Lower leg skin (tissue), 4 donors: Measurements from ENCODE around the gene TMEM121B. TPM values are rescaled to one million over a fixed set of nuclear protein-coding genes. Genes with fewer than 3 reads are reported as not detected.
A peak's percentile ranks its signal among the peaks of the same experiment; 100 is the strongest.

Source experiments
- DNase-seq, 2 donors: peaks; one replicate each; pipeline ENCODE4 v3.0.0-alpha.2; 2019; ENCODE audit warnings: low spot score in 2 of 2
- H3K4me3 ChIP-seq: fragments of 200-600 bp; sonication (generic); 2 replicates; pipeline ENCODE4 v1.5.1; 2017; ENCODE audit warnings: mild to moderate bottlenecking, low read depth; ENCODE audit not compliant: poor library complexity, severe bottlenecking
- POLR2A ChIP-seq, 2 donors: fragments of 450-650 bp; IDR thresholded peaks; one replicate each; pipeline ENCODE4 v1.6.1; 2016 to 2017; ENCODE audit warnings: antibody characterized with exemption in 2 of 2, mild to moderate bottlenecking in 1 of 2, moderate library complexity in 1 of 2
- WGBS, 2 donors: methylation state at CpG; one replicate each; pipeline ENCODE4 v1.1.5; 2018; 5-methylcytosine and 5-hydroxymethylcytosine counted together
- intact Hi-C: fragments of 100-400 bp; cut with DNase I; formaldehyde crosslinking; loops from one replicate; pipeline ENCODE4 v1.15.0; 2023; ENCODE audit warnings: low total_unique reads
- total RNA-seq, 4 donors: library from RNA; depleted of rRNA; stranded (reverse); fragments of >200 nt; gene quantifications; one replicate each; pipeline ENCODE4 v1.1.0, GENCODE V29; 2016
- TF ChIP-seq, protein P1 (sequence below), 3 donors: fragments of 450-650 bp; IDR thresholded peaks; one replicate each; pipeline ENCODE4 v1.5.1; 2016; ENCODE audit warnings: antibody characterized with exemption in 3 of 3, mild to moderate bottlenecking in 3 of 3, moderate library complexity in 2 of 3

TMEM121B gene
- total RNA-seq, 4 donors from 2014 or later, result 0.53 to 2.6 (median 1.0) TPM

GRCh38 chr22:17137170-17137569 lies 16.0 kb upstream of the TMEM121B start:
- intact Hi-C loops, result no loop called here
- TF ChIP-seq POLR2A (IDR thresholded peaks at IDR 0.05), result no peak
- TF ChIP-seq, protein P1, sequence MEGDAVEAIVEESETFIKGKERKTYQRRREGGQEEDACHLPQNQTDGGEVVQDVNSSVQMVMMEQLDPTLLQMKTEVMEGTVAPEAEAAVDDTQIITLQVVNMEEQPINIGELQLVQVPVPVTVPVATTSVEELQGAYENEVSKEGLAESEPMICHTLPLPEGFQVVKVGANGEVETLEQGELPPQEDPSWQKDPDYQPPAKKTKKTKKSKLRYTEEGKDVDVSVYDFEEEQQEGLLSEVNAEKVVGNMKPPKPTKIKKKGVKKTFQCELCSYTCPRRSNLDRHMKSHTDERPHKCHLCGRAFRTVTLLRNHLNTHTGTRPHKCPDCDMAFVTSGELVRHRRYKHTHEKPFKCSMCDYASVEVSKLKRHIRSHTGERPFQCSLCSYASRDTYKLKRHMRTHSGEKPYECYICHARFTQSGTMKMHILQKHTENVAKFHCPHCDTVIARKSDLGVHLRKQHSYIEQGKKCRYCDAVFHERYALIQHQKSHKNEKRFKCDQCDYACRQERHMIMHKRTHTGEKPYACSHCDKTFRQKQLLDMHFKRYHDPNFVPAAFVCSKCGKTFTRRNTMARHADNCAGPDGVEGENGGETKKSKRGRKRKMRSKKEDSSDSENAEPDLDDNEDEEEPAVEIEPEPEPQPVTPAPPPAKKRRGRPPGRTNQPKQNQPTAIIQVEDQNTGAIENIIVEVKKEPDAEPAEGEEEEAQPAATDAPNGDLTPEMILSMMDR (IDR thresholded peaks at IDR 0.05), result no peak
- WGBS, 2 donors, result 60 to 70% methylated on average over 4 of the region's 4 CpGs
- no peak overlapping the region for H3K4me3 ChIP-seq
- peak in 1 of 2 donors; percentile 49 for DNase-seq

- no peak for DNase-seq
- TF ChIP-seq, protein P1 (IDR thresholded peaks at IDR 0.05), result no peak
- TF ChIP-seq POLR2A (IDR thresholded peaks at IDR 0.05), result no peak
- intact Hi-C loops, result no loop called here
- WGBS, 2 donors, result 87 to 93% methylated on average over 15 of the region's 15 CpGs
- no peak overlapping the region for H3K4me3 ChIP-seq
Measured at GRCh38 chr22:17135153-17135760, 14.1 kb upstream of the TMEM121B start.

DNA sequence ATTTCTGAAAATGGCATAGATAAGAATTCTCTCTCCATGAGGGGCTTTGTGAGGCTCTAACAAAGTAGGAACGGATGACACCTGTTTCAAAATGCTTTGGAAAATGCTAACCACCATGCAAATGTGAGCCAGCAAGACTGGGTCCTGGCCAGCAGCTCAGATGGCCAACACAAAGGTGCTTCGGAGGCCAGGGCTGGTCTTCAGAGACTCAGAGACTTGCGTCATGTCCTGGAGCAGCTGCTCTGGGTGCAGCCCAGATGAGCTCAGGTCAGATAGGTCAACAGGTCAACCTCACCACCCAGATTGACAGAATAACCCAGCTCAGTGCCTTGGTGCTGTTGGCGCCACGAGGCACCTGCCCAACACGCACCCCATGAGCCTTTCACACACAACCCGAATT lies 12.0 kb upstream of the TMEM121B start:
- TF ChIP-seq, protein P1 (IDR thresholded peaks at IDR 0.05), result no peak
- no peak for TF ChIP-seq POLR2A (IDR thresholded peaks at IDR 0.05)
- intact Hi-C loops, result no loop called here
- WGBS, 2 donors, result 87 to 97% methylated on average over 7 of the region's 7 CpGs
- no peak for DNase-seq
- H3K4me3 ChIP-seq, result no peak overlapping the region

GRCh38 chr22:17132112-17132511 lies 11.0 kb upstream of the TMEM121B start:
- DNase-seq, result no peak
- TF ChIP-seq, protein P1 (IDR thresholded peaks at IDR 0.05), result no peak
- no peak for TF ChIP-seq POLR2A (IDR thresholded peaks at IDR 0.05)
- 16 to 28% methylated on average over 2 of the region's 2 CpGs for WGBS, 2 donors
- intact Hi-C loops, result no loop called here
- H3K4me3 ChIP-seq, result no peak overlapping the region

DNA sequence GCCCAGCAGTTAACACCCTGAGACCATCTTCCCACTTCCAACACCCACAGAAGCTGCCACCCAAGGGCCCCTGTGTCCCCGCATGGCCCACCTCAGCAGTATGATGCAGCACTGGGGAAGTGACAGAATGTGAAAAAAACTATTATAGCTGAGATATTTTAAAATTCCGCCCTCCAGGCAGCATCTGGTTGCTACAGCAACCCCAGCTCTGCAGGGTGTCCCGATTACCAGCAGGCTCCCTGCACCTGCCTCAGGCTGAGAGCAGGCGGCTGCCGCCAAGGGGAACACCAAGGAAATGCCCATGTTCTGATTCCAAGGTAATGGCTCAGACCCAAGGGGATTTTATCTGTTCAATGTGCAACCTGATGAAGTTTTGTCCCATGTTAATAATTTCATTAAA lies 10.5 kb upstream of the TMEM121B start:
- intact Hi-C loops, result no loop called here
- H3K4me3 ChIP-seq, result no peak overlapping the region
- 29 to 39% methylated on average over 4 to 5 of the region's 5 CpGs for WGBS, 2 donors
- no peak for TF ChIP-seq POLR2A (IDR thresholded peaks at IDR 0.05)
- TF ChIP-seq, protein P1 (IDR thresholded peaks at IDR 0.05), result no peak
- no peak for DNase-seq

DNA sequence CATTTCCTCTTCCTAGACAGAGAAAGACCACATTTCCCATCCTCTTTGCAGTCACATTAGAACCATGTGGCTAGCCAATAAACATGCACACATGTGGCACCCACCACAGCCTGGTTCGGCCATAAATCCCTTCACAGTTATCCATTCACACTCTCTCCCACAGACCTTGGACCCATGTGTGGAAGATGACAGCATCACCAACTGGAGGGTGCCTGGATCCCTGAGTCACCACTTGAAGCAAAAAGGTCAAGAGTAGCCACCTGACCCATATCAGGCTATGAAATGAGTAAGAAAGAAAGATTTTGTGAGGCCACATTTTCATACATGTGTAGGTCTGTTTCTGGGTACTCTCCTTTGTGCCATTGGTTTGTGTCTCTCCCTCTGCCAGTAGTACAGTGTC lies 9.0 kb upstream of the TMEM121B start:
- DNase-seq, result no peak
- TF ChIP-seq POLR2A (IDR thresholded peaks at IDR 0.05), result no peak
- TF ChIP-seq, protein P1 (IDR thresholded peaks at IDR 0.05), result no peak
- 54 to 74% methylated on average over 1 of the region's 1 CpG for WGBS, 2 donors
- H3K4me3 ChIP-seq, result no peak overlapping the region
- intact Hi-C loops, result no loop called here
